Lower leg skin (tissue), 3 donors: Measurements from ENCODE around the gene MBNL2.

Experiments used
- POLR2A ChIP-seq, 2 donors: fragments of 450-650 bp; IDR thresholded peaks; one replicate each; pipeline ENCODE4 v1.6.1; 2016 to 2017; ENCODE audit warnings: antibody characterized with exemption in 2 of 2, mild to moderate bottlenecking in 1 of 2, moderate library complexity in 1 of 2
- TF ChIP-seq, protein P1 (sequence below), 3 donors: fragments of 450-650 bp; IDR thresholded peaks; one replicate each; pipeline ENCODE4 v1.5.1; 2016; ENCODE audit warnings: antibody characterized with exemption in 3 of 3, mild to moderate bottlenecking in 3 of 3, moderate library complexity in 2 of 3

DNA sequence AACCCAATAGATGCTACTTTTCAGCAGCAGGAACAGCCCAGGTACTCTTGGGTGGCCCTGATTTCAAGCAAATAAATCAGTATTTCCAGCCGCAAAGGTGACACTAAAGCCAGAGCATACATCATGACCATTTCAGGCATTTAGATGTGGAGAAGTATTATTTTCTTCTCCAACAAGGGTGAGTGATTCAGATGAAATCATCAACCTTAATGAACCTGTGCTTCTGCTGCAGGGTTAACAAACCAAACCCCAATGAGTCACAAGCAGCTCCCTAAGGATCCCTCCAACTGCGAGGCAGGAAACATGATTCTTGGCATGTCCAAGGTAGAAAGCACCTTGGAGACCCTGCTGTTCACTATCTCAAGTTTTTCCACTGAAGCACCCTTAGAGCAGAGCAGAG is 32.7 kb downstream of the MBNL2 start:
- TF ChIP-seq POLR2A (IDR thresholded peaks at IDR 0.05), result no peak
- TF ChIP-seq, protein P1, sequence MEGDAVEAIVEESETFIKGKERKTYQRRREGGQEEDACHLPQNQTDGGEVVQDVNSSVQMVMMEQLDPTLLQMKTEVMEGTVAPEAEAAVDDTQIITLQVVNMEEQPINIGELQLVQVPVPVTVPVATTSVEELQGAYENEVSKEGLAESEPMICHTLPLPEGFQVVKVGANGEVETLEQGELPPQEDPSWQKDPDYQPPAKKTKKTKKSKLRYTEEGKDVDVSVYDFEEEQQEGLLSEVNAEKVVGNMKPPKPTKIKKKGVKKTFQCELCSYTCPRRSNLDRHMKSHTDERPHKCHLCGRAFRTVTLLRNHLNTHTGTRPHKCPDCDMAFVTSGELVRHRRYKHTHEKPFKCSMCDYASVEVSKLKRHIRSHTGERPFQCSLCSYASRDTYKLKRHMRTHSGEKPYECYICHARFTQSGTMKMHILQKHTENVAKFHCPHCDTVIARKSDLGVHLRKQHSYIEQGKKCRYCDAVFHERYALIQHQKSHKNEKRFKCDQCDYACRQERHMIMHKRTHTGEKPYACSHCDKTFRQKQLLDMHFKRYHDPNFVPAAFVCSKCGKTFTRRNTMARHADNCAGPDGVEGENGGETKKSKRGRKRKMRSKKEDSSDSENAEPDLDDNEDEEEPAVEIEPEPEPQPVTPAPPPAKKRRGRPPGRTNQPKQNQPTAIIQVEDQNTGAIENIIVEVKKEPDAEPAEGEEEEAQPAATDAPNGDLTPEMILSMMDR (IDR thresholded peaks at IDR 0.05), result no peak
